DOHH2 (cell line): Measurements from ENCODE around the gene CFAP97D1.
"Not testable (repeated sequence)": the region's sequence is repeated elsewhere in the genome, so short reads cannot be mapped to it uniquely, and the experiment has no call there.

Experiments
- H3F3A ChIP-seq: fragments of 200-600 bp; sonication (generic), shearing (Covaris generic); 2 replicates; pipeline ENCODE4 v1.6.0; 2016; ENCODE audit warnings: antibody characterized with exemption, mild to moderate bottlenecking; ENCODE audit not compliant: control insufficient read depth, insufficient read depth
- H3K27ac ChIP-seq: fragments of 200-600 bp; sonication (generic); 2 replicates; pipeline ENCODE4 v1.5.1; 2014; ENCODE audit warnings: low read depth, mild to moderate bottlenecking, low read length, moderate library complexity
- H3K27me3 ChIP-seq: fragments of 200-600 bp; sonication (generic); 2 replicates; pipeline ENCODE4 v1.6.1; 2014; ENCODE audit warnings: mild to moderate bottlenecking, low read length, mixed read lengths; ENCODE audit not compliant: control insufficient read depth
- H3K36me3 ChIP-seq: fragments of 200-600 bp; sonication (generic); 2 replicates; pipeline ENCODE4 v1.6.1; 2014; ENCODE audit warnings: mild to moderate bottlenecking, low read length, moderate library complexity, mixed read lengths; ENCODE audit not compliant: control insufficient read depth
- H3K4me1 ChIP-seq: fragments of 200-600 bp; sonication (generic); 2 replicates; pipeline ENCODE4 v1.6.1; 2014; ENCODE audit warnings: mild to moderate bottlenecking, low read length, mixed read lengths; ENCODE audit not compliant: control insufficient read depth
- H3K4me2 ChIP-seq: fragments of 200-600 bp; sonication (generic); 2 replicates; pipeline ENCODE4 v1.6.0; 2014; ENCODE audit warnings: mild to moderate bottlenecking, low read length, moderate library complexity
- H3K4me3 ChIP-seq: fragments of 200-600 bp; sonication (generic); 2 replicates; pipeline ENCODE4 v1.5.1; 2014; ENCODE audit warnings: mild to moderate bottlenecking, low read length, mixed read lengths
- H3K79me2 ChIP-seq: fragments of 200-600 bp; sonication (generic); 2 replicates; pipeline ENCODE4 v1.6.1; 2014; ENCODE audit warnings: mild to moderate bottlenecking, low read length, mixed read lengths; ENCODE audit not compliant: control insufficient read depth
- H3K9me2 ChIP-seq: fragments of 200-600 bp; sonication (generic); replicated peaks from 2 replicates; pipeline ENCODE4 v1.6.1; 2014; ENCODE audit warnings: mild to moderate bottlenecking, low read length, mixed read lengths; ENCODE audit not compliant: control insufficient read depth
- H3K9me3 ChIP-seq: fragments of 200-600 bp; sonication (generic); 2 replicates; pipeline ENCODE4 v1.6.1; 2014; ENCODE audit warnings: antibody characterized with exemption, low read length, mixed read lengths; ENCODE audit not compliant: control insufficient read depth, insufficient read depth
- H4K20me1 ChIP-seq: fragments of 200-600 bp; sonication (generic); 2 replicates; pipeline ENCODE4 v1.6.0; 2014; ENCODE audit warnings: low read depth, mild to moderate bottlenecking, antibody characterized with exemption, low read length, moderate library complexity; ENCODE audit not compliant: control insufficient read depth, insufficient read depth
- CTCF ChIP-seq: fragments of 200-600 bp; sonication (generic); IDR thresholded peaks from one replicate; pipeline ENCODE4 v1.5.1; 2014; ENCODE audit warnings: antibody characterized with exemption, mild to moderate bottlenecking, low read depth, low read length; ENCODE audit not compliant: poor library complexity, severe bottlenecking
- EZH2phosphoT487 ChIP-seq: fragments of 200-600 bp; sonication (generic); IDR thresholded peaks from 2 replicates; pipeline ENCODE4 v1.6.1; 2017; ENCODE audit warnings: borderline replicate concordance, mild to moderate bottlenecking, antibody characterized with exemption, low read length, moderate library complexity, mixed read lengths

Gene CFAP97D1

GRCh38 chr17:43788540-43788939 lies 8.3 kb downstream of the CFAP97D1 start:
- Histone ChIP-seq H3K9me3 (no peaks in the 10 kb centered on the region), H3K79me2 (no peaks in the 10 kb centered on the region), H4K20me1 (no peaks in the 10 kb centered on the region), H3K9me2 (no peaks in the 10 kb centered on the region), H3K27ac (no peak overlapping the region), H3F3A (no peaks in the 10 kb centered on the region), H3K36me3 (no peaks in the 10 kb centered on the region), H3K4me2 (no peak overlapping the region), H3K4me3 (no peak overlapping the region), H3K27me3 (peaks cover 18% of the 10 kb centered on the region), H3K4me1 (no peaks in the 10 kb centered on the region)
- TF ChIP-seq CTCF: no peak
- TF ChIP-seq EZH2phosphoT487: no peak

GRCh38 chr17:43789482-43789881 lies 9.2 kb downstream of the CFAP97D1 start:
- Histone ChIP-seq H3K79me2 (no peaks in the 10 kb centered on the region), H3F3A (no peaks in the 10 kb centered on the region), H3K9me3 (no peaks in the 10 kb centered on the region), H3K27me3 (peaks cover 13% of the 10 kb centered on the region), H3K27ac (no peak overlapping the region), H4K20me1 (no peaks in the 10 kb centered on the region), H3K9me2 (no peaks in the 10 kb centered on the region), H3K4me2 (no peak overlapping the region), H3K4me1 (no peaks in the 10 kb centered on the region), H3K4me3 (no peak overlapping the region), H3K36me3 (no peaks in the 10 kb centered on the region)
- no peak for TF ChIP-seq EZH2phosphoT487

- Histone ChIP-seq H3K9me3 (no peaks in the 10 kb centered on the region), H3K79me2 (no peaks in the 10 kb centered on the region), H3K4me3 (no peak overlapping the region), H3F3A (no peaks in the 10 kb centered on the region), H3K27ac (no peak overlapping the region), H3K36me3 (no peaks in the 10 kb centered on the region), H3K27me3 (peaks cover 7% of the 10 kb centered on the region; the same call in 1 of the 2 replicates), H3K4me2 (no peak overlapping the region), H3K4me1 (no peaks in the 10 kb centered on the region), H3K9me2 (no peaks in the 10 kb centered on the region), H4K20me1 (no peaks in the 10 kb centered on the region)
- TF ChIP-seq CTCF: no peak
- TF ChIP-seq EZH2phosphoT487: no peak
Observed at GRCh38 chr17:43790311-43790940, 10.2 kb downstream of the CFAP97D1 start.

GRCh38 chr17:43791589-43791988 lies 11.4 kb downstream of the CFAP97D1 start:
- H3F3A ChIP-seq: no peaks in the 10 kb centered on the region
- no peaks in the 10 kb centered on the region for H3K79me2 ChIP-seq
- H3K4me1 ChIP-seq: no peaks in the 10 kb centered on the region
- no peaks in the 10 kb centered on the region for H4K20me1 ChIP-seq
- TF ChIP-seq CTCF: no peak
- no peak for TF ChIP-seq EZH2phosphoT487
- H3K4me3 ChIP-seq: no peak overlapping the region
- no peaks in the 10 kb centered on the region for H3K9me3 ChIP-seq
- H3K9me2 ChIP-seq: no peaks in the 10 kb centered on the region
- H3K27ac ChIP-seq: no peak overlapping the region
- H3K27me3 ChIP-seq: peaks cover 4% of the 10 kb centered on the region; the same call in 1 of the 2 replicates
- H3K4me2 ChIP-seq: no peak overlapping the region
- H3K36me3 ChIP-seq: no peaks in the 10 kb centered on the region

- H3K27ac ChIP-seq, H3K27me3 ChIP-seq, H3K9me2 ChIP-seq, H3K4me3 ChIP-seq, H3F3A ChIP-seq, H4K20me1 ChIP-seq, H3K79me2 ChIP-seq, H3K36me3 ChIP-seq, H3K4me1 ChIP-seq, H3K9me3 ChIP-seq, H3K4me2 ChIP-seq: not testable (repeated sequence)
Observed at GRCh38 chr17:43792668-43793067, 12.4 kb downstream of the CFAP97D1 start.

GRCh38 chr17:43798024-43798423 lies 17.8 kb downstream of the CFAP97D1 start:
- H3K4me1 ChIP-seq, H3K79me2 ChIP-seq, H3K9me3 ChIP-seq, H3F3A ChIP-seq, H3K27ac ChIP-seq, H3K4me3 ChIP-seq, H3K36me3 ChIP-seq, H4K20me1 ChIP-seq, H3K9me2 ChIP-seq, H3K4me2 ChIP-seq: not testable (repeated sequence)
- peaks cover 11% of the 10 kb centered on the region for H3K27me3 ChIP-seq
